Kidney epithelial cell (primary cell): ENCODE data around the gene RAB33B. TPM values are rescaled to one million over a fixed set of nuclear protein-coding genes. Genes with fewer than 3 reads are reported as not detected.
"Not testable (repeated sequence)": the region's sequence is repeated elsewhere in the genome, so short reads cannot be mapped to it uniquely, and the experiment has no call there.

Experiments
- DNase-seq: peaks from one replicate; pipeline ENCODE4 v3.0.0-alpha.2; 2010; ENCODE audit warnings: low read depth
- H3K27me3 ChIP-seq: 2 replicates; pipeline ENCODE4 v1.6.0; 2011; ENCODE audit warnings: low read length; ENCODE audit not compliant: control insufficient read depth, insufficient read depth
- H3K36me3 ChIP-seq: 2 replicates; pipeline ENCODE4 v1.5.1; 2011; ENCODE audit warnings: low read length; ENCODE audit not compliant: control insufficient read depth, insufficient read depth
- H3K4me3 ChIP-seq: 2 replicates; pipeline ENCODE4 v1.5.1; 2011; ENCODE audit warnings: low read depth, mild to moderate bottlenecking, control low read depth, low read length
- total RNA-seq: library from RNA; depleted of rRNA; stranded (reverse); fragments of >200 nt; gene quantifications from 2 replicates; pipeline ENCODE4 v1.2.3, GENCODE V29; 2015
- TF ChIP-seq, protein P1 (sequence below): IDR thresholded peaks from 2 replicates; pipeline ENCODE4 v1.5.1; 2011; ENCODE audit warnings: mild to moderate bottlenecking, moderate library complexity, low read length, control low read depth, inconsistent platforms; ENCODE audit not compliant: insufficient read depth, poor library complexity, severe bottlenecking

The RAB33B gene
- total RNA-seq: 9.3 and 9.6 TPM in 2 replicates

DNA sequence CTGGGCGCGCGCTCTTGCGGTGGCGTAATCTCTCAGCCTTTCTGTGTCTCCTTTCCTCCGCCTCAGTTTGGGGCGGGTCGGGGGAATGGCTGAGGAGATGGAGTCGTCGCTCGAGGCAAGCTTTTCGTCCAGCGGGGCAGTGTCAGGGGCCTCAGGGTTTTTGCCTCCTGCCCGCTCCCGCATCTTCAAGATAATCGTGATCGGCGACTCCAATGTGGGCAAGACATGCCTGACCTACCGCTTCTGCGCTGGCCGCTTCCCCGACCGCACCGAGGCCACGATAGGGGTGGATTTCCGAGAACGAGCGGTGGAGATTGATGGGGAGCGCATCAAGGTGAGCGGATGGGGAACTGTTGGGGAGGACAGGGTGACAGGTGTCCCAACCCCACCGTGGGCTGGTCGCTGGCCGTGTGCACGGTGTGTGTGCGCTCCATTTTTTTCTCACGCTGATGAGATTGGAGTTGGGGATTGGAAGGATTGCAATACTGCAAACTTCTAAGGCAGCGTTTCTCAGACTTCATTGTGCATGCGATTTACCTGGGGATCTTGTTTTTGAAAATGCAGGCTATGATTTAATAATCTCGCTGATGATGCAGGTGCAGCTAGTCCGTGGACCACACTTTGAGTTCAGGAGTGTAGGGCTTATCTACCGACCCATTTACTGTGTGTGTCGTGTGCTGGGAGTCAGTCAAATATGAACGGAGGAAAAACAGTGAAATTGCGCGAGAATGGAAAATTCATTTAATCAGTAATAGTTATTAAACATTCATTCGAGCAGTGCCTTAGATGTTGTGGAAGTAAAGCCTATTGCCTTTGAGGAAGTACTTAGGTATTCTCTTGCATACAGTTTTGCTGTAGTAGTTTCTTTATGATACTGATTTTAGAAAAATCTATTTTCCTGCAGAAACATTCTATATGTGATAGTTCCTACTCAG is at the start of gene RAB33B:
Gene RAB33B, plus strand, starts transcription at position 11 of the 935 bp plus-strand sequence. Its CDS starts 75 bp downstream, at position 86.
- no peaks in the 10 kb centered on the region for H3K36me3 ChIP-seq
- DNase-seq: no peak
- no peaks in the 10 kb centered on the region for H3K27me3 ChIP-seq
- H3K4me3 ChIP-seq: peak within 1 kb of the TSS; percentile 67
- TF ChIP-seq, protein P1, sequence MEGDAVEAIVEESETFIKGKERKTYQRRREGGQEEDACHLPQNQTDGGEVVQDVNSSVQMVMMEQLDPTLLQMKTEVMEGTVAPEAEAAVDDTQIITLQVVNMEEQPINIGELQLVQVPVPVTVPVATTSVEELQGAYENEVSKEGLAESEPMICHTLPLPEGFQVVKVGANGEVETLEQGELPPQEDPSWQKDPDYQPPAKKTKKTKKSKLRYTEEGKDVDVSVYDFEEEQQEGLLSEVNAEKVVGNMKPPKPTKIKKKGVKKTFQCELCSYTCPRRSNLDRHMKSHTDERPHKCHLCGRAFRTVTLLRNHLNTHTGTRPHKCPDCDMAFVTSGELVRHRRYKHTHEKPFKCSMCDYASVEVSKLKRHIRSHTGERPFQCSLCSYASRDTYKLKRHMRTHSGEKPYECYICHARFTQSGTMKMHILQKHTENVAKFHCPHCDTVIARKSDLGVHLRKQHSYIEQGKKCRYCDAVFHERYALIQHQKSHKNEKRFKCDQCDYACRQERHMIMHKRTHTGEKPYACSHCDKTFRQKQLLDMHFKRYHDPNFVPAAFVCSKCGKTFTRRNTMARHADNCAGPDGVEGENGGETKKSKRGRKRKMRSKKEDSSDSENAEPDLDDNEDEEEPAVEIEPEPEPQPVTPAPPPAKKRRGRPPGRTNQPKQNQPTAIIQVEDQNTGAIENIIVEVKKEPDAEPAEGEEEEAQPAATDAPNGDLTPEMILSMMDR: no peak

DNA sequence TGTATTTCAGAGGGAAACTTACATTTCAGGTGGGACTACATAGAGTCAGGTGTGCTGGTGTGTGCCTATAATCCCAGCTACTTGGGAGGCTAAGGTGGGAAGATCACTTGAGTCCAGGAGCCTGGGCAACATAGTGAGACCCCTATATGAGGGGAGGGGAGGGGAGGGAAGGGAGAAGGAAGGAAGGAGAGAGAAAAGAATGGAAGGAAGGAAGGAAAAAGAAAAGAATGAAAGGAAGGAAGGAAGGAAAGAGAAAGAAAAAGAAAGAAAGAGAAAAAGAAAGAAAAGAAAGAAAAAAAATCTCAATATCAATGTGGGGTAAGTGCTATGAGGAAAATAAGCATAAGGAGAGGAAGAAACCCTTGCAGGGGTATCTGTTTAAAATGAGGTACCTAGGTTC is 43.6 kb upstream of the RAB33B start:
- H3K4me3 ChIP-seq: no peak overlapping the region
- H3K27me3 ChIP-seq: no peaks in the 10 kb centered on the region
- H3K36me3 ChIP-seq: no peaks in the 10 kb centered on the region
- TF ChIP-seq, protein P1: no peak
- DNase-seq: no peak

DNA sequence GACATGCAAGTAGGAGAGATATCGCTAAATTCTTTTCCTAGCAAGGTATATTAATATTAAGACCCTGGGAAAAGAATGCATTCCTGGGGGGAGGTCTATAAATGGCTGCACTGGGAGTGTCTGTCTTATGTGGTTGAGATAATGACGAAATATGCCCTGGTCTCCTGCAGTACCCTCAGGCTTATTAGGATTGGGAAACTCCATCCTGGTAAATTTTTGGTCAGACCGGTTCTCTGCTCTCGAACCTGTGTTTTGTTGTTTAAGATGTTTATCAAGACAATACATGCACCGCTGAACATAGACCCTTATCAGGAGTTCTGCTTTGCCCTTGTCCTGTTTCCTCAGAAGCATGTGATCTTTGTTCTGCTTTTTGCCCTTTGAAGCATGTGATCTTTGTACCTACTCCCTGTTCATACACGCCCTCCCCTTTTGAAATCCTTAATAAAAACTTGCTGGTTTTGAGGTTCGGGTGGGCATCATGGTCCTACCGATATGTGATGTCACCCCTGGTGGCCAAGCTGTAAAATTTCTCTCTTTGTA is 39.2 kb upstream of the RAB33B start:
- not testable (repeated sequence) for H3K4me3 ChIP-seq, H3K36me3 ChIP-seq, DNase-seq, H3K27me3 ChIP-seq

DNA sequence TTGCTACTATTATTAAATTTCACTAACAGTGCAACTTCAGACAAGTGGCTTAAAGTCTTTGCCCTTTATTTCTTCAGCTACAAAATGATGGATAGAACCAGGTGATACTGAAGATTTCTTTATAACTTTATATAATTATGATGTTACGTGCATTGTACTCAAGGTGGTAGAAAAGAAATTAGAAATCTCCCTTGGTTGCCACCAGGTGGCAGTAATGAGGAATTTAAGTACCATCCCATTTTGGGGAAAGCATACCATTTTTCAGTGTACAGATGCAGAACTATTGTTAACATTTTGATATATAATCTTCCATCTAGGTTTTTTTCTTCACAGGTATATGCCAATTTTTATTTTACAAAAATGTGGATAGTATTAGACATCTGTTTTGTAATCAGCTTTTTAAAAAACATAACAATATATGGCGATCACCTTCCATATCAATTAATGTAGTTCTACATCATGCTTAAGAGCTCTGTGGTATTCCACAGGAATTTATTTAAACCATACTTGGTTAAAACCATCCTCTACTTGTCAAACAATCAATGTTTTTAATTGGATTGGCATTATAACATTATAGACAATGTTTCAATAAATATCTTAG is 37.7 kb upstream of the RAB33B start:
- no peaks in the 10 kb centered on the region for H3K27me3 ChIP-seq

DNA sequence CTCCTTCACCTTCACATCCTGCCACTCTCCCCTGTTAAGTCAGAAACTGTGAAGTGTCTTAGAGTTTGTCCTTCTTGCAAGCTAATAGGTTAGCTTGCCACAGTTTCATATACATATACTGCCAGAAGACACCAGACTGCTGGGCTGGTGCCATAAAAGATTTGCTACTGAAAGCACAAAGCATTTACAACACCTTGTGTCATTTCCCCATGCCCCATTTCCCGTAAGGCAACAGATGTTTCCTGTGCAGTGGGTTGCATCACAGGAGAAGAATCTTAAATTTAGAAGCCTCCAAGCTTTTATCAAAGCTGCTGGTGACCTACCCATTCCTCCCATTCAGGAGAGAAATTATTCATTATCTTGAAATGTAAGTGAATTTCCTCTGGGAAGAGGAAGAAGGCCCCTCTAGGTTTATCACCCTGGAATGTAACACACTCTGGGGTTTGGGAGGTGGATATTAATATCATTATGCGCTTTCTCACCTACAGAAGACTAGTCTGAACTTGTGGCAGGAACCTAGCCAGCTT is 34.5 kb upstream of the RAB33B start:
- peak; percentile 12 for DNase-seq
- Histone ChIP-seq H3K27me3 (no peaks in the 10 kb centered on the region), H3K36me3 (no peaks in the 10 kb centered on the region), H3K4me3 (no peak overlapping the region)
- TF ChIP-seq, protein P1: no peak

More for the DNA sequence above, 37.7 kb upstream of the RAB33B start:
- TF ChIP-seq, protein P1: peak; percentile 55
- DNase-seq: peak; percentile 2
- H3K36me3 ChIP-seq: no peaks in the 10 kb centered on the region
- no peak overlapping the region for H3K4me3 ChIP-seq

DNA sequence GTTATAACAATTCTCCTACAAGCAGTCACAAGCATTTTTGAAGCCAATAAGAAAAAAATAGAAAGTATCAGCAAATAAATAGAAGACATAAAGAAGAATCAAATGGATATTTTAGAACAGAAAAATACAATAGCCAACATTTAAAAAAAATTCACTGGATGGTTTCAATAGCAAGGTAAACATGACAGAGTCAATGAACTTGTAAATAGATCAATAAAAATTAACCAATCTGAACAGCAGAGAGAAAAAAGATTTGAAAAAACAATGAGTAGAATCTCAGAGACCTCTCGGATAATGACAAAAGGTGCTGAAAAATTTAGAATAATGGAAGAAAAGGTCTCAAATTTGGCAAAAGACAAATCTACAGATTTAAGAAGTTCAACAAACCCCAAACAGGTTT is 33.3 kb upstream of the RAB33B start:
- no peak for DNase-seq
- no peak overlapping the region for H3K4me3 ChIP-seq
- no peaks in the 10 kb centered on the region for H3K27me3 ChIP-seq
- TF ChIP-seq, protein P1: no peak
- H3K36me3 ChIP-seq: no peaks in the 10 kb centered on the region
